Memory B cell (primary cell): ENCODE measurements around the gene LY6G5B.

Source experiments
- ATAC-seq: fragments of 150-1000 bp; cut with Tn5 transposase; 2 replicates; pipeline ENCODE4 v1.10.0; 2021; ENCODE audit warnings: low read depth, mild to moderate bottlenecking, moderate library complexity
- DNase-seq, 2 donors: peaks; one replicate each; pipeline ENCODE4 v3.0.0; 2022; ENCODE audit warnings: low spot score in 2 of 2
- H3K27ac Mint-ChIP-seq: one replicate; pipeline ENCODE4 v1.8.0; 2022; ENCODE audit warnings: mild to moderate bottlenecking, moderate library complexity, mixed read lengths
- H3K27me3 Mint-ChIP-seq: one replicate; pipeline ENCODE4 v1.8.0; 2022; ENCODE audit warnings: mixed read lengths
- H3K36me3 Mint-ChIP-seq: one replicate; pipeline ENCODE4 v1.8.0; 2022; ENCODE audit warnings: mild to moderate bottlenecking, mixed read lengths
- H3K4me1 Mint-ChIP-seq: one replicate; pipeline ENCODE4 v1.8.0; 2022; ENCODE audit warnings: mixed read lengths
- H3K4me3 Mint-ChIP-seq: one replicate; pipeline ENCODE4 v1.8.0; 2022; ENCODE audit warnings: mild to moderate bottlenecking, moderate library complexity, mixed read lengths
- H3K9me3 Mint-ChIP-seq: one replicate; pipeline ENCODE4 v1.8.0; 2022; ENCODE audit warnings: mixed read lengths

LY6G5B gene, protein sequence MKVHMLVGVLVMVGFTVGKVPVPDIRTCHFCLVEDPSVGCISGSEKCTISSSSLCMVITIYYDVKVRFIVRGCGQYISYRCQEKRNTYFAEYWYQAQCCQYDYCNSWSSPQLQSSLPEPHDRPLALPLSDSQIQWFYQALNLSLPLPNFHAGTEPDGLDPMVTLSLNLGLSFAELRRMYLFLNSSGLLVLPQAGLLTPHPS

DNA sequence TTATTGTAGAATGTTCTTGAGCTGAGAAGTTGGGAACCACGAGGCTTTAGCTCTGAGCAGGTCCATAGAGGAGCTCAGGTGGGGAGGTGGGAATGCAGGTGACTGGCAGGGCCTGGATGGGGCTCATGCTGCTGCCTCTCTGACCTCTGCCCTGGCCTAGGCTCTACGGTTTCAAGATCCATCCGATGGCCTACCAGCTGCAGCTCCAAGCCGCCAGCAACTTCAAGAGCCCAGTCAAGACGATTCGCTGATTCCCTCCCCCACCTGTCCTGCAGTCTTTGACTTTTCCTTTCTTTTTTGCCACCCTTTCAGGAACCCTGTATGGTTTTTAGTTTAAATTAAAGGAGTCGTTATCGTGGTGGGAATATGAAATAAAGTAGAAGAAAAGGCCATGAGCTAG is at the start of gene LY6G5B:
LY6G5B (plus strand) TSS at position 301 of the 400 bp plus-strand sequence. CDS start 975 bp downstream, outside the sequence.
- Mint-ChIP-seq H3K27me3 (no peaks in the 10 kb centered on the region), H3K27ac (no peak within 1 kb of the TSS), H3K9me3 (no peaks in the 10 kb centered on the region), H3K4me3 (no peak within 1 kb of the TSS), H3K4me1 (peaks cover 18% of the 10 kb centered on the region), H3K36me3 (peaks cover 25% of the 10 kb centered on the region)
- no peak for DNase-seq
- ATAC-seq, result no peak

DNA sequence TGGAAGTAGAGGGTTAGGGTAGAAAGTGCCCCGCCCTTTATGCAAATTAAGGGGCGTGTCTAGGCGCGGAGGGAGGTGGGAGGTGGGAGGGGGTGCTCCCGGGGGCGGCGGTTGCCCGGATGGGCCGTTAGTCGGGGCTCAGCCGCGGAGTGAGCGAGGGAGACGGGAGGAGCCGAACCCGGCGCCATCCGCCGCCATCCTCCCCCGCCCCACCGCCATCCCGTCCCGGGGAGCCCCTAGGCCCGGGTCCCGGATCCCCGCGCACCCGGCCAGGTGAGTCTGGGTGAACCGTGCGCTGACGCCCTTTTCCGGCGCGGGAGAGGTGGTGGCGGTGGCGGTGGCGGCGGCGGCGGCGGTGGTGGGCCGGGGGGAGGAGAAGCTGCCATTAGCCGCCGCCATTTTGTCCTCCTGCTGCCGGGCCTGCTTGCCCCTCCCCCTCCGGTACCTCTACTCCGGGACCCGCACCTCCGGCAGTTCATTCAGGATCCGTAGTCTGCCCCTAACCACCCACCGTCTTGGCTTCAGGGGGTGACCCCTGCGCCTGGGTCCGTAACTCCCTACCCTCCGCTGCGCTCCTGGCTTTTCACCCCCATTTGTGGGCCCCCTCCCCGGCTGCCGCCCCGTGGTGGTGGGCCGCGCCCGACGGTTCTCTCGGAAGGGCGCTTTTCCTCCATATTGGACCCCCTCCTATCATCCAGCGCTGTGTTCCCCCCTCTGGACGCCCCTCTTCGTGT is 49.0 kb upstream of the LY6G5B start, which contains the start of gene PRRC2A:
PRRC2A (plus strand) TSS at position 130 of the 734 bp plus-strand sequence. CDS start 2,075 bp downstream, outside the sequence.
- no peaks in the 10 kb centered on the region for H3K9me3 Mint-ChIP-seq
- no peaks in the 10 kb centered on the region for H3K27me3 Mint-ChIP-seq
- H3K27ac Mint-ChIP-seq, result peak within 1 kb of the TSS; percentile 92
- peak; percentile 29 for ATAC-seq
- H3K4me3 Mint-ChIP-seq, result peak within 1 kb of the TSS; percentile 88
- no peak for DNase-seq
- H3K36me3 Mint-ChIP-seq, result peaks cover 11% of the 10 kb centered on the region
- H3K4me1 Mint-ChIP-seq, result peaks cover 22% of the 10 kb centered on the region

DNA sequence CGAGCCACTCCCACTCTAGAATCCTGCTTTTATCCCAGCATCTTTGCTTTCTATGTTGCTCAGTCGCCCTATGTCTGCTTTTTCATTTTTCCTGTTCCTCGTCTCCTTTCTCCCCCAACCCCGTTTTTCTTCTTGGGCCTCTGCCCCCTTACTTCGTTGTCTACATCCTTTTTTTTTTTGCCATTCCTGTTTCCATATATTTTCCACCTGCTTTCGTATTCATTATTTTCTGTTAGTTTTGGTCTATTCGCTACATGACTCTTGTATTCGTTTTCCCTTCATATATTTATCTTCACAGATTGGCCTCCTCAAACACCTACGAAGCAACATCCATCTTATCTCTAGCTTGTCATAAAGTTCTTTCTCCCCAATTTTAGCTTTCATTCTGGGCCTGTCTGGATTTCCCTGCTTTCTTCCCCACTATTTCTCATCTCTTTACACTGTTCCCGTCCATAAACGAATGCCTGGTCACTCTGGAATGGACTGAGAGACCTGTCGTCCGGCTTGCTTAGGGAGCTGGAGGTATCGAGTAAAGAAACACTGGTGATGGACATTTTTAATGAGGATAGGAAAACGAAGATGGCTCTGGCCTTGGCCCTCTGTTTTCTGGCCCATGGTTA is 48.3 kb upstream of the LY6G5B start:
- no peaks in the 10 kb centered on the region for H3K27me3 Mint-ChIP-seq
- no peak for ATAC-seq
- peaks cover 16% of the 10 kb centered on the region for H3K36me3 Mint-ChIP-seq
- H3K9me3 Mint-ChIP-seq, result no peaks in the 10 kb centered on the region
- peaks cover 17% of the 10 kb centered on the region for H3K4me1 Mint-ChIP-seq
- peak overlapping the region; percentile 92 for H3K27ac Mint-ChIP-seq
- peak overlapping the region; percentile 88 for H3K4me3 Mint-ChIP-seq
- DNase-seq, result no peak

DNA sequence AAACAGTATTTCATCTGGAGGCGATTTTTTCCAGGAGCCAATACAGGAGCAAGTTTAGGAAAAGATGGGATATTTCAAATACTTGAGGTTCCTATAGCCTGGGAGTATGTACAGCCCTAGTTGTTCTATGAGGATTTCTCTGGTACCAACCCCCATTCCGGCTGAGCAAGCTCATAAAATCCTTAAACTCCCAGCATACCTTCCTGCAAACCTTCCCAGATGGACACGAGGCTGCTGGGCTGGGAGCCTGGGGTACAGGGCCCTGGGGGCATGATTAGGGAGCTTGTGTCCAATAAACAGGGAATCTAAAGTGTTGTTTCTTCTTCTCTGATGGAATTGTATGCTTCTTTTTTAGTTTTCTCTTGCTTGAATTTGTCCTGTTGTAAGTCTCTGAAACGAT is 47.8 kb upstream of the LY6G5B start:
- no peaks in the 10 kb centered on the region for H3K27me3 Mint-ChIP-seq
- peaks cover 19% of the 10 kb centered on the region for H3K36me3 Mint-ChIP-seq
- peaks cover 15% of the 10 kb centered on the region for H3K4me1 Mint-ChIP-seq
- ATAC-seq, result no peak
- H3K9me3 Mint-ChIP-seq, result no peaks in the 10 kb centered on the region
- DNase-seq, result no peak
- peak overlapping the region; percentile 92 for H3K27ac Mint-ChIP-seq
- H3K4me3 Mint-ChIP-seq, result peak overlapping the region; percentile 88

DNA sequence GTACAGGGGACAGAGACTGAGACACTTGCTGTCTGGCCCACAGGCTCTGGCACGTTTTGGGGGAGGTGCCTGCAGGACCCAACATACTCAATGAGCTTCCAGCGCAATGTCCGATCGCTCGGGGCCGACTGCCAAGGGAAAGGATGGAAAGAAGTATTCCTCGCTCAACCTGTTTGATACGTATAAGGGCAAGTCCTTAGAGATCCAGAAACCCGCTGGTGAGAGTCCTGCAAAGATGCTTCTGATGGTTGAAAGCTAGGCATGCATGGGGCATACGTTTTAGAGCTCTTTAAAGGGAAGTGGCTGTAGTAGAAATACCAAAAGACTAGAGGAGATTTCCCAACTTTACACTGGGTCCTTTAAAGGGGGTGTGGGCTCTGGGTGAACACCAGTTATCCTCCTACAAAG is 47.1 kb upstream of the LY6G5B start:
- Mint-ChIP-seq H3K36me3 (peaks cover 26% of the 10 kb centered on the region), H3K9me3 (no peaks in the 10 kb centered on the region), H3K4me1 (peaks cover 16% of the 10 kb centered on the region), H3K27ac (peak overlapping the region; percentile 92), H3K27me3 (no peaks in the 10 kb centered on the region), H3K4me3 (no peak overlapping the region)
- ATAC-seq, result no peak
- DNase-seq, result no peak

DNA sequence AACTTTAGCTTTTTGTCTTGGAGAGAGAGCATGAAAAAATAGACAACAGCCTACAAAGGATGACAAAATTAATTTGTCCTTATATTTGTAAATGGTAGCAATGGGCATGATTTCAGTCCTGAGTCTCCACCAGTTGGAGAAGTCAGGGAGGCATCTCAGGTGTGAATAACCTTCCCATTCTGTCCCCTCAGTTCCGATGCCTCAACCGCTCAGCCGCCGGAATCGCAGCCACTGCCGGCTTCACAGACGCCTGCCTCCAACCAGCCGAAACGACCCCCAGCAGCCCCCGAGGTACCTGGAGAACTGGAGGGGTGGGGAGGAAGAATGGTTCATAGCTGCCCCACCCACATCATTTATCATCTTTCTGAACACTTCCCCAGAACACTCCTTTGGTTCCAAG is 45.7 kb upstream of the LY6G5B start:
- ATAC-seq (no peak), DNase-seq (no peak)
- Mint-ChIP-seq H3K4me3 (no peak overlapping the region), H3K4me1 (peaks cover 17% of the 10 kb centered on the region), H3K27me3 (no peaks in the 10 kb centered on the region), H3K27ac (no peak overlapping the region), H3K9me3 (no peaks in the 10 kb centered on the region), H3K36me3 (peaks cover 31% of the 10 kb centered on the region)

DNA sequence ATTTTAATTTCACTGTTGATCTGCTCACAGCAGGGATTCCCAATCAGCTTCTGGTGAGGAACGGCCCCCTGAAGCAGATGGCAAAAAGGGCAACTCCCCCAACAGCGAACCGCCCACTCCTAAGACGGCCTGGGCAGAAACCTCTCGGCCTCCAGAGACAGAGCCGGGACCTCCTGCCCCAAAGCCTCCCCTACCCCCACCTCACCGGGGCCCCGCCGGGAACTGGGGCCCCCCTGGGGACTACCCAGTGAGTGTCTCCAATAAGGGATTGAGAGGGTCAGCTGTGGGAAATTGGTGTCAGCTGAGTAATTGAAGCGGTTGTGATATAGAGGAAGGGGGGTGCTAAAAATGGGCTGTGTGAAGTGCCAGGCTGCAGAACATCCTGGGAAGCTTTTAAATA is 42.8 kb upstream of the LY6G5B start:
- DNase-seq (no peak), ATAC-seq (no peak)
- Mint-ChIP-seq H3K27me3 (no peaks in the 10 kb centered on the region), H3K36me3 (peaks cover 45% of the 10 kb centered on the region), H3K4me1 (peaks cover 11% of the 10 kb centered on the region), H3K4me3 (no peak overlapping the region), H3K9me3 (no peaks in the 10 kb centered on the region), H3K27ac (no peak overlapping the region)

DNA sequence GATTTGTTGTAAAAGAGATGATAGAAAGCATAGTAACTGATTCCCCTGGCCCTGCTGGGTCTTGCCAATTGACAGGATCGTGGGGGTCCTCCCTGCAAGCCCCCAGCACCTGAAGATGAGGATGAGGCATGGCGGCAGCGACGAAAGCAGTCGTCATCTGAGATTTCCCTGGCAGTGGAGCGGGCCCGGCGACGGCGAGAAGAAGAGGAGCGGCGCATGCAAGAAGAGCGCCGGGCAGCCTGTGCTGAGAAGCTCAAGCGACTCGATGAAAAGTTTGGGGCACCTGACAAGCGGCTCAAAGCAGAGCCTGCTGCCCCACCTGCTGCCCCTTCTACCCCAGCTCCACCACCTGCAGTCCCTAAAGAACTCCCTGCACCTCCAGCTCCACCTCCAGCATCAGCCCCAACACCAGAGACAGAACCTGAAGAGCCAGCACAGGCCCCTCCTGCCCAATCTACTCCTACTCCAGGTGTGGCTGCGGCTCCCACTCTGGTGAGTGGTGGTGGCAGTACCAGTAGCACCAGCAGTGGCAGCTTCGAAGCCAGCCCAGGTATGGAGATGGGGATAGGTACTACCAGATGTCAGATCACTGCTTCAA is 42.0 kb upstream of the LY6G5B start:
- no peak for ATAC-seq

DNA sequence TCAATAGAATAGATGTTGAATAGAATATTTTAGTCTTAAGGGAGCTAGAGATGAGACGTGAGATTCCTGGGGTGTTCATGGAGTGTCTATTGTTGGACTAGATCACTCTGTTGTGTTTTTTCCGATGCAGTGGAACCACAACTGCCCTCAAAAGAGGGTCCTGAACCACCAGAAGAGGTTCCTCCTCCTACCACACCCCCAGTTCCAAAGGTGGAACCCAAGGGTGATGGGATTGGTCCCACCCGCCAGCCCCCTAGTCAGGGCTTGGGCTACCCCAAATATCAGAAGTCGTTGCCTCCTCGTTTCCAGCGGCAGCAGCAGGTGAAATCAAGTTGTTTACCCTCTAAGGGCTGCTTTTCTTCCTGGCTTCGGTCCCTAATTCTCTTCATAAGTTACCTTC is 40.8 kb upstream of the LY6G5B start:
- ATAC-seq (no peak), DNase-seq (no peak)
- Mint-ChIP-seq H3K27ac (no peak overlapping the region), H3K4me1 (peaks cover 5% of the 10 kb centered on the region), H3K36me3 (peaks cover 48% of the 10 kb centered on the region), H3K27me3 (no peaks in the 10 kb centered on the region), H3K4me3 (no peak overlapping the region), H3K9me3 (no peaks in the 10 kb centered on the region)

More for the DNA sequence above, 42.0 kb upstream of the LY6G5B start:
- H3K27me3 Mint-ChIP-seq, result no peaks in the 10 kb centered on the region
- H3K27ac Mint-ChIP-seq, result no peak overlapping the region
- H3K9me3 Mint-ChIP-seq, result no peaks in the 10 kb centered on the region
- peaks cover 4% of the 10 kb centered on the region for H3K4me1 Mint-ChIP-seq
- DNase-seq, result no peak
- H3K4me3 Mint-ChIP-seq, result no peak overlapping the region
- H3K36me3 Mint-ChIP-seq, result peaks cover 47% of the 10 kb centered on the region

DNA sequence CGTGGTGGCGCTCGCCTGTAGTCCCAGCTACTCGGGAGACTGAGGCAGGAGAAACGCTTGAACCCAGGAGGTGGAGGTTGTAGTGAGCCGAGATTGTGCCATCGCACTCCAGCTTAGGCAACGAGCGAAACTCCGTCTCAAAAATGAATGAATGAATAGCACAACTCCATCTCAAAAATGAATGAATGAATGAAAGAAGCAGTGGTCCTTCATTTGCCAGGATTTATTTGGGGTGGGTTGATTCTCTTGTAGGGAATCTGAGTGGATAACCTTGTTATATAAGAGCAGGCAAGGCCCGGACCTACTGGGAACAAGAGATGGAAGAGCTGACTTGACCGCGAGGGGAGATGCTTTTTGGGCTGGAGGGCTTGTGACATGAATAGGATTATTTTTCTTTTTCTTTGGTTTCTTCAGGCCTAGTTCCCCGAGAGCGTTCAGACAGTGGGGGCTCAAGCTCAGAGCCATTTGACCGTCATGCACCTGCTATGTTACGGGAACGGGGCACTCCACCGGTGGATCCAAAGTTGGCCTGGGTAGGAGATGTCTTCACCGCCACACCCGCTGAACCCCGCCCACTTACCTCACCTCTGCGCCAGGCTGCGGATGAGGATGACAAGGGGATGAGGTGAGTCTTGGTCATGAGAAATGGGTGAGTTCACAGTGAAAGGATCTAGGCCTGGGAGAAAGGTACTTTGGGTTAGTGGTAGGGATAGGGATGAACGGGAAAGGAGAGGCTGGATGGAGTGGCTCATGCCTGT is 39.4 kb upstream of the LY6G5B start:
- peak overlapping the region; percentile 7 for H3K27ac Mint-ChIP-seq
- DNase-seq, result no peak
- H3K27me3 Mint-ChIP-seq, result no peaks in the 10 kb centered on the region
- no peak overlapping the region for H3K4me3 Mint-ChIP-seq
- H3K4me1 Mint-ChIP-seq, result peaks cover 6% of the 10 kb centered on the region
- peaks cover 48% of the 10 kb centered on the region for H3K36me3 Mint-ChIP-seq
- H3K9me3 Mint-ChIP-seq, result no peaks in the 10 kb centered on the region
- no peak for ATAC-seq

DNA sequence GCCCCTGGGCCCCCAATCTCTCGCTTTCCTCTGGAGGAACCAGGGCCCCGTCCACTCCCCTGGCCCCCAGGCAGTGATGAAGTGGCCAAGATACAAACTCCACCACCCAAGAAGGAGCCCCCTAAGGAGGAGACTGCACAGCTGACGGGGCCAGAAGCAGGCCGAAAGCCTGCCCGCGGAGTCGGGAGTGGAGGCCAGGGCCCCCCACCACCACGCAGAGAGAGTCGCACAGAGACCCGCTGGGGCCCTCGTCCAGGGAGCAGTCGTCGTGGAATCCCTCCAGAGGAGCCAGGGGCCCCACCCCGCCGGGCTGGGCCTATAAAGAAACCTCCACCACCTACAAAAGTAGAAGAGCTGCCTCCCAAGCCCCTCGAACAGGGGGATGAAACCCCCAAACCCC is 38.6 kb upstream of the LY6G5B start:
- Mint-ChIP-seq H3K4me1 (peaks cover 6% of the 10 kb centered on the region), H3K27me3 (no peaks in the 10 kb centered on the region), H3K4me3 (no peak overlapping the region), H3K9me3 (no peaks in the 10 kb centered on the region), H3K27ac (peak overlapping the region; percentile 7), H3K36me3 (peaks cover 47% of the 10 kb centered on the region)
- ATAC-seq (no peak), DNase-seq (no peak)

DNA sequence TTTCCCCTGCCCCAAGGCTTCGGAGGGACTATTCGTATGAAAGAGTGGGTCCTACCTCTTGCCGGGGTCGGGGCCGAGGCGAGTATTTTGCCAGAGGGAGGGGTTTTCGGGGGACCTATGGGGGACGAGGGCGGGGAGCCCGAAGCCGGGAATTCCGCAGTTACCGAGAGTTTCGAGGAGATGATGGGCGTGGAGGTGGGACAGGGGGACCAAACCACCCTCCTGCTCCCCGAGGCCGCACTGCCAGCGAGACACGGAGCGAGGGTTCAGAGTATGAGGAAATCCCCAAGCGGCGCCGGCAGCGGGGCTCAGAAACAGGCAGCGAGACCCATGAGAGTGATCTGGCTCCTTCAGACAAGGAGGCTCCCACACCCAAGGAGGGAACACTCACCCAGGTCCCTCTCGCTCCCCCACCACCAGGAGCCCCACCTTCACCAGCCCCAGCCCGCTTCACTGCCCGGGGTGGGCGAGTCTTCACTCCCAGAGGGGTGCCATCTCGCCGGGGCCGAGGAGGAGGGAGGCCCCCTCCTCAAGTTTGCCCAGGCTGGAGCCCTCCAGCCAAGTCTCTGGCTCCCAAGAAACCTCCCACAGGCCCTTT is 38.0 kb upstream of the LY6G5B start:
- no peaks in the 10 kb centered on the region for H3K9me3 Mint-ChIP-seq
- no peak overlapping the region for H3K4me3 Mint-ChIP-seq
- peaks cover 46% of the 10 kb centered on the region for H3K36me3 Mint-ChIP-seq
- ATAC-seq (no peak), DNase-seq (no peak)
- no peak overlapping the region for H3K27ac Mint-ChIP-seq
- peaks cover 6% of the 10 kb centered on the region for H3K4me1 Mint-ChIP-seq
- H3K27me3 Mint-ChIP-seq, result no peaks in the 10 kb centered on the region

DNA sequence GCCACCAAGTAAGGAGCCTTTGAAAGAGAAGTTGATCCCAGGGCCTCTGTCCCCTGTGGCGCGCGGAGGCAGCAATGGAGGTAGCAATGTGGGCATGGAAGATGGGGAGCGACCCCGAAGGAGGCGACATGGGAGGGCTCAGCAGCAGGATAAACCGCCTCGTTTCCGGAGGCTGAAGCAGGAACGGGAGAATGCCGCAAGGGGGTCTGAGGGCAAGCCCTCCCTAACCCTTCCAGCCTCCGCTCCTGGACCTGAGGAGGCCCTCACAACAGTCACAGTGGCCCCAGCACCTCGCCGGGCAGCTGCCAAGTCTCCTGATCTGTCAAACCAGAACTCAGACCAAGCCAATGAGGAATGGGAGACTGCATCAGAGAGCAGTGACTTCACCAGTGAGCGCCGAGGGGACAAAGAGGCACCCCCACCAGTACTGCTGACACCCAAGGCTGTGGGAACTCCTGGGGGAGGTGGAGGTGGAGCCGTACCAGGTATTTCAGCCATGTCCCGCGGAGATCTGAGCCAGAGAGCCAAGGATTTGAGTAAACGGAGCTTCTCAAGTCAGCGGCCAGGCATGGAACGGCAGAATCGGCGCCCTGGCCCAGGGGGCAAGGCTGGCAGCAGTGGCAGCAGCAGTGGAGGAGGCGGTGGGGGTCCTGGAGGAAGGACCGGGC is 37.4 kb upstream of the LY6G5B start:
- no peak overlapping the region for H3K4me3 Mint-ChIP-seq
- H3K36me3 Mint-ChIP-seq, result peaks cover 45% of the 10 kb centered on the region
- peaks cover 6% of the 10 kb centered on the region for H3K4me1 Mint-ChIP-seq
- H3K9me3 Mint-ChIP-seq, result no peaks in the 10 kb centered on the region
- H3K27me3 Mint-ChIP-seq, result no peaks in the 10 kb centered on the region
- ATAC-seq (no peak), DNase-seq (no peak)
- no peak overlapping the region for H3K27ac Mint-ChIP-seq
